ENCODE data around the gene HAT1.
"Not testable (repeated sequence)": the region's sequence is repeated elsewhere in the genome, so short reads cannot be mapped to it uniquely, and the experiment has no call there.

The HAT1 gene

DNA sequence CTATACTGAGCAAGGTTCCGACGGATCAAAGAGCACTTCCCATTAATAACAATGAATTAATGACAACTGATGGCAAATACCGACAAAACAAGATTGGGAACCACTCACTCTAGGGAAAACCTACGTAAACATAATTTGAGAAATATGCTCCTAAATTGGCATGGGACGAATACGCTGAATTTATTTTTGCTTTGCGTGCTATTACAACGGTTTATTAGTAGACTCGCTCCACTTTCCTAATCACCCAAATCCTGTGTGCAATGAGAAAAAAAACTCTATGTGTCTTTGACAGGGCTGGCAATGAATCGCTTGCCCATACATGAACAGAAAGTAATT, 27.7 kb upstream of the HAT1 start:
- ChIA-PET POLR2A (ENCODE audit: low non-redundant PET) (no interaction called here), CTCF (interaction anchor here (0.7 kb wide), 1 partner anchor 12 kb away, joined by 3 read pairs; no protein-coding TSS in a partner anchor)
- H3K27ac ChIP-seq, result peak overlapping the region; percentile 82
- DNase-seq (ENCODE audit: low spot score), result no peak
- no peak for TF ChIP-seq CTCF (conservative IDR thresholded peaks at IDR 0.05; ENCODE audit: low read depth)

DNA sequence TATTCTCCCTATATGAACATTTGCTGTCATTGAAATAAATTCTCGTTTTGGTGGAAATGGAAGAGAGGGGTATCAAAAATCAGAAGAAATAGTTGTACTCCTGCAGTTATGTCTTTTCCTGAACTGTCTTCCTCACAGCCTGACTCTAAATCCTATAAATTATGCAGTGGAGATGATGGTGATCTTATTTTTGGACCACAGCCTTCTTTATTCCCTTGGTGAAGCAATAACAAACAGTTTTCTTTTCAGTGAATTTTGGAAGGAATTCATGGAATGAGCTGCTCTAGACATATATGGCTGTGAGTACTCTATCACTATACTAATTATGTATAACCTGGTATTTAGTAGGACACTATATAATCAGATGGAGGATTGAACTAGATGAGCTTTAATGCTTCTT, 26.5 kb upstream of the HAT1 start:
- DNase-seq (ENCODE audit: low spot score), result no peak
- no peak for TF ChIP-seq CTCF (conservative IDR thresholded peaks at IDR 0.05; ENCODE audit: low read depth)
- ChIA-PET POLR2A (ENCODE audit: low non-redundant PET) (no interaction called here), CTCF (no interaction called here)
- no peak overlapping the region for H3K27ac ChIP-seq

DNA sequence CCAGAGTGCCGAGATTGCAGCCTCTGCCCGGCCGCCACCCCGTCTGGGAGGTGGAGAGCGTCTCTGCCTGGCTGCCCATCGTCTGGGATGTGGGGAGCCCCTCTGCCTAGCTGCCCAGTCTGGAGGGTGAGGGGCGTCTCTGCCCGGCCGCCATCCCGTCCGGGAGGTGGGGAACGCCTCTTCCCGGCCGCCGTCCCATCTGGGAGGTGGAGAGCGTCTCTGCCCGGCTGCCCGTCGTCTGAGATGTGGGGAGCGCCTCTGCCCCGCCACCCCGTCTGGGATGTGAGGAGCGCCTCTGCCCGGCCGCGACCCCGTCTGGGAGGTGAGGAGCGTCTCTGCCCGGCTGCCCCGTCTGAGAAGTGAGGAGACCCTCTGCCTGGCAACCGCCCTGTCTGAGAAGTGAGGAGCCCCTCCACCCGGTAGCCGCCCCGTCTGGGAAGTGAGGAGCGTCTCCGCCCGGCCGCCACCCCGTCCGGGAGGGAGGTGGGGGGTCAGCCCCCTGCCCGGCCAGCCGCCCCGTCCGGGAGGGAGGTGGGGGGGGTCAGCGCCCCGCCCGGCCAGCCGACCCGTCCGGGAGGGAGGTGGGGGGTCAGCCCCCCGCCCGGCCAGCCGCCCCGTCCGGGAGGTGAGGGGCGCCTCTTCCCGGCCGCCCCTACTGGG, 22.5 kb upstream of the HAT1 start:
- H3K27ac ChIP-seq; CTCF ChIA-PET; DNase-seq (ENCODE audit: low spot score); POLR2A ChIA-PET (ENCODE audit: low non-redundant PET): not testable (repeated sequence)

- POLR2A ChIA-PET (ENCODE audit: low non-redundant PET), result no interaction called here
- no peak for TF ChIP-seq CTCF (conservative IDR thresholded peaks at IDR 0.05; ENCODE audit: low read depth)
- H3K27ac ChIP-seq, result no peak overlapping the region
- no peak for DNase-seq (ENCODE audit: low spot score)
- CTCF ChIA-PET, result no interaction called here
Observed at GRCh38 chr2:171902840-171903420, 19.3 kb upstream of the HAT1 start.

GRCh38 chr2:171908235-171908634, 14.0 kb upstream of the HAT1 start:
- TF ChIP-seq CTCF (conservative IDR thresholded peaks at IDR 0.05; ENCODE audit: low read depth), result no peak
- ChIA-PET POLR2A (ENCODE audit: low non-redundant PET) (no interaction called here), CTCF (interaction anchor here (0.8 kb wide), 1 partner anchor 394 kb away, joined by 3 read pairs; no protein-coding TSS in a partner anchor)
- no peak overlapping the region for H3K27ac ChIP-seq
- DNase-seq (ENCODE audit: low spot score), result no peak

- TF ChIP-seq CTCF (conservative IDR thresholded peaks at IDR 0.05; ENCODE audit: low read depth), result no peak
- POLR2A ChIA-PET (ENCODE audit: low non-redundant PET), result interaction anchor here (0.5 to 0.7 kb wide), 2 partner anchors 9 to 773 kb away, joined by 3 to 16 read pairs; no protein-coding TSS in a partner anchor
Observed at GRCh38 chr2:171909266-171909665, 13.0 kb upstream of the HAT1 start.

DNA sequence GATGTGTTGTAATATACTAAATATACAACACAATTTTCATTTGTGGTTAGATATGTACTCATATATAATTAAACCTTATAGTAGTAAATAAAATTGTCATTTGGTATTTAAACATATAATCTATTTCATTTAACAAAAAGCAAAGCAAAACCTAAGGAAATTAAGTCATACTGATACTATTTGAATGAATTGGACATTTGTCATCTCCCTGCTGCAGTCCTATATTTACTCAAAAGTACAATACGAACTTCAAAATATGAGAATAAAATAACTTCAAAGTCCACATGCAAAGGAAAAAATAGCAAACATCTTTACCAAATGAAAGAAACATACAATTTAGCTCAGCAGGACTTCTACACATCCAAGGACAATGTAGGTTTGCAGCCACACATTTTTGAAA, 11.8 kb upstream of the HAT1 start:
- CTCF ChIA-PET, result no interaction called here
- POLR2A ChIA-PET (ENCODE audit: low non-redundant PET), result no interaction called here
- no peak for DNase-seq (ENCODE audit: low spot score)
- TF ChIP-seq CTCF (conservative IDR thresholded peaks at IDR 0.05; ENCODE audit: low read depth), result no peak
- no peak overlapping the region for H3K27ac ChIP-seq

More at GRCh38 chr2:171909266-171909665, 13.0 kb upstream of the HAT1 start:
- no peak overlapping the region for H3K27ac ChIP-seq
- CTCF ChIA-PET, result interaction anchor here (0.6 kb wide), 2 partner anchors 18 to 240 kb away, joined by 4 read pairs; no protein-coding TSS in a partner anchor
- DNase-seq (ENCODE audit: low spot score), result no peak

Measured in RWPE1 (cell line).